Measurements from ENCODE around the gene RMI1.
"Not testable (repeated sequence)": the region's sequence is repeated elsewhere in the genome, so short reads cannot be mapped to it uniquely, and the experiment has no call there.

RMI1 gene

GRCh38 chr9:83940590-83941303 lies 39.9 kb upstream of the RMI1 start:
- H3K27ac ChIP-seq (ENCODE audit: poor library complexity, severe bottlenecking), result no peak overlapping the region
- H3K4me3 ChIP-seq (ENCODE audit: severe bottlenecking), result no peak overlapping the region
- no peaks in the 10 kb centered on the region for H3K9me3 ChIP-seq (ENCODE audit: severe bottlenecking)
- peaks cover 69% of the 10 kb centered on the region for H3K36me3 ChIP-seq (ENCODE audit: low read depth)
- H3K4me1 ChIP-seq (ENCODE audit: insufficient read depth, poor library complexity, severe bottlenecking), result peaks cover 4% of the 10 kb centered on the region
- no peak for TF ChIP-seq CTCF (IDR thresholded peaks at IDR 0.05; ENCODE audit: poor library complexity, severe bottlenecking)
- H3K27me3 ChIP-seq (ENCODE audit: insufficient read depth, poor library complexity, severe bottlenecking), result no peaks in the 10 kb centered on the region
- ATAC-seq (ENCODE audit: low read depth) (no peak), DNase-seq (ENCODE audit: low spot score) (no peak)

- H3K27me3 ChIP-seq (ENCODE audit: insufficient read depth, poor library complexity, severe bottlenecking); H3K27ac ChIP-seq (ENCODE audit: poor library complexity, severe bottlenecking); H3K4me3 ChIP-seq (ENCODE audit: severe bottlenecking); H3K9me3 ChIP-seq (ENCODE audit: severe bottlenecking); DNase-seq (ENCODE audit: low spot score); H3K4me1 ChIP-seq (ENCODE audit: insufficient read depth, poor library complexity, severe bottlenecking); ATAC-seq (ENCODE audit: low read depth): not testable (repeated sequence)
- H3K36me3 ChIP-seq (ENCODE audit: low read depth), result peaks cover 80% of the 10 kb centered on the region
Observed at GRCh38 chr9:83948096-83948495, 32.5 kb upstream of the RMI1 start.

- H3K4me3 ChIP-seq (ENCODE audit: severe bottlenecking), result peak overlapping the region; percentile 54
- H3K36me3 ChIP-seq (ENCODE audit: low read depth), result peaks cover 37% of the 10 kb centered on the region
- ATAC-seq (ENCODE audit: low read depth), result peak; percentile 43
- no peaks in the 10 kb centered on the region for H3K9me3 ChIP-seq (ENCODE audit: severe bottlenecking)
- peak overlapping the region; percentile 59 for H3K27ac ChIP-seq (ENCODE audit: poor library complexity, severe bottlenecking)
- TF ChIP-seq CTCF (IDR thresholded peaks at IDR 0.05; ENCODE audit: poor library complexity, severe bottlenecking), result no peak
- H3K4me1 ChIP-seq (ENCODE audit: insufficient read depth, poor library complexity, severe bottlenecking), result peaks cover 10% of the 10 kb centered on the region
- no peak for DNase-seq (ENCODE audit: low spot score)
- H3K27me3 ChIP-seq (ENCODE audit: insufficient read depth, poor library complexity, severe bottlenecking), result no peaks in the 10 kb centered on the region
Observed at GRCh38 chr9:83956086-83956435, 24.5 kb upstream of the RMI1 start.

- DNase-seq (ENCODE audit: low spot score) (peak; percentile 78), ATAC-seq (ENCODE audit: low read depth) (peak; percentile 84)
- H3K4me3 ChIP-seq (ENCODE audit: severe bottlenecking), result peak overlapping the region; percentile 54
- TF ChIP-seq CTCF (IDR thresholded peaks at IDR 0.05; ENCODE audit: poor library complexity, severe bottlenecking), result no peak
- peaks cover 31% of the 10 kb centered on the region for H3K36me3 ChIP-seq (ENCODE audit: low read depth)
- H3K27ac ChIP-seq (ENCODE audit: poor library complexity, severe bottlenecking), result peak overlapping the region; percentile 59
- H3K27me3 ChIP-seq (ENCODE audit: insufficient read depth, poor library complexity, severe bottlenecking), result no peaks in the 10 kb centered on the region
- no peaks in the 10 kb centered on the region for H3K9me3 ChIP-seq (ENCODE audit: severe bottlenecking)
- peaks cover 10% of the 10 kb centered on the region for H3K4me1 ChIP-seq (ENCODE audit: insufficient read depth, poor library complexity, severe bottlenecking)
Observed at GRCh38 chr9:83956436-83957247, 24.0 kb upstream of the RMI1 start.

GRCh38 chr9:83957248-83957513 lies 23.4 kb upstream of the RMI1 start:
- ATAC-seq (ENCODE audit: low read depth), result no peak
- peaks cover 13% of the 10 kb centered on the region for H3K4me1 ChIP-seq (ENCODE audit: insufficient read depth, poor library complexity, severe bottlenecking)
- no peak for TF ChIP-seq CTCF (IDR thresholded peaks at IDR 0.05; ENCODE audit: poor library complexity, severe bottlenecking)
- no peak for DNase-seq (ENCODE audit: low spot score)
- peak overlapping the region; percentile 59 for H3K27ac ChIP-seq (ENCODE audit: poor library complexity, severe bottlenecking)
- peaks cover 26% of the 10 kb centered on the region for H3K36me3 ChIP-seq (ENCODE audit: low read depth)
- H3K4me3 ChIP-seq (ENCODE audit: severe bottlenecking), result peak overlapping the region; percentile 54
- no peaks in the 10 kb centered on the region for H3K27me3 ChIP-seq (ENCODE audit: insufficient read depth, poor library complexity, severe bottlenecking)
- H3K9me3 ChIP-seq (ENCODE audit: severe bottlenecking), result no peaks in the 10 kb centered on the region

Data from RWPE2 (cell line).